GM12878 (cell line): ENCODE measurements around the gene RCHY1. TPM values are rescaled to one million over a fixed set of nuclear protein-coding genes. Genes with fewer than 3 reads are reported as not detected.

Experiments
- BHLHE40 ChIP-seq, 2 experiments: fragments of 450-650 bp in 1 of 2; IDR thresholded peaks; 2 replicates each; pipeline ENCODE4 v1.6.1; 2011 to 2017; ENCODE audit warnings: low read depth in 2 of 2, borderline replicate concordance in 1 of 2, improper control_type of control experiment in 1 of 2, low read length in 1 of 2, mild to moderate bottlenecking in 1 of 2
- CBX3 ChIP-seq: fragments of 200-600 bp; sonication (generic); IDR thresholded peaks from 2 replicates; pipeline ENCODE4 v1.6.1; 2016; ENCODE audit warnings: low read depth, borderline replicate concordance
- DPF2 ChIP-seq: fragments of 450-650 bp; IDR thresholded peaks from 2 replicates; pipeline ENCODE4 v1.6.1; 2017; ENCODE audit warnings: mild to moderate bottlenecking
- MEF2B ChIP-seq: fragments of 450-650 bp; IDR thresholded peaks from 2 replicates; pipeline ENCODE4 v1.6.1; 2018; ENCODE audit warnings: mild to moderate bottlenecking, moderate library complexity; ENCODE audit not compliant: partially characterized antibody, poor library complexity, severe bottlenecking
- RAD21 ChIP-seq: IDR thresholded peaks from 2 replicates; pipeline ENCODE4 v1.6.1; 2011; ENCODE audit warnings: mild to moderate bottlenecking, low read depth, low read length, moderate library complexity; ENCODE audit not compliant: insufficient read depth
- SRF ChIP-seq, 2 experiments: IDR thresholded peaks; 2 replicates each; pipeline ENCODE4 v1.6.1; 2011; ENCODE audit warnings: low read depth in 2 of 2, low read length in 2 of 2, mild to moderate bottlenecking in 1 of 2, moderate library complexity in 1 of 2
- TBL1XR1 ChIP-seq: IDR thresholded peaks from 2 replicates; pipeline ENCODE4 v1.6.1; 2012; ENCODE audit warnings: low read depth, low read length, improper control_type of control experiment
- ZNF274 ChIP-seq: IDR thresholded peaks from one replicate; pipeline ENCODE4 v1.8.0; 2011; ENCODE audit not compliant: insufficient read length, insufficient read depth
- polyA plus RNA-seq, 11 experiments: library from polyadenylated mRNA; depleted of rRNA in 4 of 11; unstranded in 6 of 11; stranded (reverse) in 5 of 11; fragments of >200 nt; fragmentation: Nextera tagmentation in 4 of 11; fragmentation: Illumina TruSeq in 1 of 11; extraction: Ambion mirVana in 4 of 11; extraction: Trizol in 1 of 11; gene quantifications; 1 replicate in 1 of 11; 2 replicates in 10 of 11; pipeline versions ENCODE4 v1.2.1 to v1.2.3, GENCODE V29; 2011 to 2016; ENCODE audit warnings: inconsistent platforms in 2 of 11, missing spikeins in 2 of 11, low read depth in 1 of 11
- total RNA-seq, 4 experiments: library from RNA; depleted of rRNA in 3 of 4; stranded (reverse); fragments of >200 nt in 3 of 4; fragmentation: Illumina TruSeq in 1 of 4; extraction: Trizol in 1 of 4; gene quantifications; 2 replicates each; pipeline versions ENCODE4 v1.2.1 to v1.2.3, GENCODE V29; 2013 to 2021
- TF ChIP-seq, protein P1 (sequence below): fragments of 450-650 bp; IDR thresholded peaks from 2 replicates; pipeline ENCODE4 v1.6.1; 2017; ENCODE audit warnings: mild to moderate bottlenecking, moderate library complexity
- TF ChIP-seq, protein P2 (sequence below): IDR thresholded peaks from 2 replicates; pipeline ENCODE4 v1.6.1; 2012; ENCODE audit warnings: low read depth, low read length, improper control_type of control experiment
- TF ChIP-seq, protein P3 (sequence below): fragments of 450-650 bp; IDR thresholded peaks from 2 replicates; pipeline ENCODE4 v1.6.1; 2018; ENCODE audit warnings: mild to moderate bottlenecking, low read depth, moderate library complexity; ENCODE audit not compliant: partially characterized antibody
- TF ChIP-seq, protein P4 (sequence below): fragments of 450-650 bp; IDR thresholded peaks from 2 replicates; pipeline ENCODE4 v1.6.1; 2017; ENCODE audit warnings: mild to moderate bottlenecking, moderate library complexity
- TF ChIP-seq, protein P5 (sequence below): fragments of 450-650 bp; IDR thresholded peaks from 2 replicates; pipeline ENCODE4 v1.6.1; 2017; ENCODE audit warnings: low read depth, mild to moderate bottlenecking, moderate library complexity

The RCHY1 gene
- total and polyA plus RNA-seq, 10 of the 15 experiments (the other 5 are each of a cell fraction or from before 2014, with no cell fraction given): 12.0 to 50.6 (median 26.4) TPM

DNA sequence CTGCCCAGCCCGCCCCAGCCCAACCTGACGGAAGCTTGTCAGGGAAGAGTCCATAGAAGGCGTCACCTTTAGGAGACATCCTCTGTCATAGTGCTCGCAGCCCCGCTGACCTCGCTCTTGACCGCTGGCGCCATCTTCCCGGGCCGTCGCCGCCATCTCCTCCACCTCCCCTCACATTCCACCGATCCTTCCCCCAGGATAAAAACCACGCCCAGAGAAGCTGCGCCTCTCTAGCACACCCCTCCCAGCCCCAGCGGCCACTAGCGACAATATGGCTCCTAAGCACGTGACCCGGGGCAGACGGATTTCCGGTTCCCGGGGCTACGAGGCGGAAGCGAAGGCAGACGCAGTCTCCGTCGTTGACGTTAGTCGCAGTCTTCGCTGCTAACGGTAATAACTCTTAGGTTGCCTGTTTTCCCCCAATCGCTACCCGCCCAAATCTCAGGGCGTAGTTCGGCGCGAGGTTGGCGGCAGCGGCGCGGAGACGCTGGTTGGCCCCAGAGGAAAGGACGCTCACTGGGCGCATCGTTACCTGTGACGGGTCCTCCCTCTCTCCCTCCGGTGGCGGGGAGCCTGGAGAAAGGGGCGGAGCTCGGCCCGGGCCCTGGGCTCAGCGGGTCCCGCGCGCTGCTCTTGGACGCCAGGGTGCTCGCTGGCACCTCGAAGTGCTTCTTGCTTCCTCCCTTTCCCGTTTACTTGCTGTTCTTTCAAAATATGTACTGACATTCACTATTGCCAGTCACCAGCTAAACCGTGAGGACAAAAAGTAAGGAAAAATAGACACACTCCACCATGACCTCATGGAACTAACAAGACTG lies at the start of gene RCHY1, which contains the start of gene THAP6 (continued):
- TF ChIP-seq, protein P1, sequence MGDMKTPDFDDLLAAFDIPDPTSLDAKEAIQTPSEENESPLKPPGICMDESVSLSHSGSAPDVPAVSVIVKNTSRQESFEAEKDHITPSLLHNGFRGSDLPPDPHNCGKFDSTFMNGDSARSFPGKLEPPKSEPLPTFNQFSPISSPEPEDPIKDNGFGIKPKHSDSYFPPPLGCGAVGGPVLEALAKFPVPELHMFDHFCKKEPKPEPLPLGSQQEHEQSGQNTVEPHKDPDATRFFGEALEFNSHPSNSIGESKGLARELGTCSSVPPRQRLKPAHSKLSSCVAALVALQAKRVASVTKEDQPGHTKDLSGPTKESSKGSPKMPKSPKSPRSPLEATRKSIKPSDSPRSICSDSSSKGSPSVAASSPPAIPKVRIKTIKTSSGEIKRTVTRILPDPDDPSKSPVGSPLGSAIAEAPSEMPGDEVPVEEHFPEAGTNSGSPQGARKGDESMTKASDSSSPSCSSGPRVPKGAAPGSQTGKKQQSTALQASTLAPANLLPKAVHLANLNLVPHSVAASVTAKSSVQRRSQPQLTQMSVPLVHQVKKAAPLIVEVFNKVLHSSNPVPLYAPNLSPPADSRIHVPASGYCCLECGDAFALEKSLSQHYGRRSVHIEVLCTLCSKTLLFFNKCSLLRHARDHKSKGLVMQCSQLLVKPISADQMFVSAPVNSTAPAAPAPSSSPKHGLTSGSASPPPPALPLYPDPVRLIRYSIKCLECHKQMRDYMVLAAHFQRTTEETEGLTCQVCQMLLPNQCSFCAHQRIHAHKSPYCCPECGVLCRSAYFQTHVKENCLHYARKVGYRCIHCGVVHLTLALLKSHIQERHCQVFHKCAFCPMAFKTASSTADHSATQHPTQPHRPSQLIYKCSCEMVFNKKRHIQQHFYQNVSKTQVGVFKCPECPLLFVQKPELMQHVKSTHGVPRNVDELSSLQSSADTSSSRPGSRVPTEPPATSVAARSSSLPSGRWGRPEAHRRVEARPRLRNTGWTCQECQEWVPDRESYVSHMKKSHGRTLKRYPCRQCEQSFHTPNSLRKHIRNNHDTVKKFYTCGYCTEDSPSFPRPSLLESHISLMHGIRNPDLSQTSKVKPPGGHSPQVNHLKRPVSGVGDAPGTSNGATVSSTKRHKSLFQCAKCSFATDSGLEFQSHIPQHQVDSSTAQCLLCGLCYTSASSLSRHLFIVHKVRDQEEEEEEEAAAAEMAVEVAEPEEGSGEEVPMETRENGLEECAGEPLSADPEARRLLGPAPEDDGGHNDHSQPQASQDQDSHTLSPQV: no peak
- TF ChIP-seq, protein P2, sequence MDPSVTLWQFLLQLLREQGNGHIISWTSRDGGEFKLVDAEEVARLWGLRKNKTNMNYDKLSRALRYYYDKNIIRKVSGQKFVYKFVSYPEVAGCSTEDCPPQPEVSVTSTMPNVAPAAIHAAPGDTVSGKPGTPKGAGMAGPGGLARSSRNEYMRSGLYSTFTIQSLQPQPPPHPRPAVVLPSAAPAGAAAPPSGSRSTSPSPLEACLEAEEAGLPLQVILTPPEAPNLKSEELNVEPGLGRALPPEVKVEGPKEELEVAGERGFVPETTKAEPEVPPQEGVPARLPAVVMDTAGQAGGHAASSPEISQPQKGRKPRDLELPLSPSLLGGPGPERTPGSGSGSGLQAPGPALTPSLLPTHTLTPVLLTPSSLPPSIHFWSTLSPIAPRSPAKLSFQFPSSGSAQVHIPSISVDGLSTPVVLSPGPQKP: peak; percentile 72; the same call in 1 of the 2 replicates
- TF ChIP-seq, protein P3, sequence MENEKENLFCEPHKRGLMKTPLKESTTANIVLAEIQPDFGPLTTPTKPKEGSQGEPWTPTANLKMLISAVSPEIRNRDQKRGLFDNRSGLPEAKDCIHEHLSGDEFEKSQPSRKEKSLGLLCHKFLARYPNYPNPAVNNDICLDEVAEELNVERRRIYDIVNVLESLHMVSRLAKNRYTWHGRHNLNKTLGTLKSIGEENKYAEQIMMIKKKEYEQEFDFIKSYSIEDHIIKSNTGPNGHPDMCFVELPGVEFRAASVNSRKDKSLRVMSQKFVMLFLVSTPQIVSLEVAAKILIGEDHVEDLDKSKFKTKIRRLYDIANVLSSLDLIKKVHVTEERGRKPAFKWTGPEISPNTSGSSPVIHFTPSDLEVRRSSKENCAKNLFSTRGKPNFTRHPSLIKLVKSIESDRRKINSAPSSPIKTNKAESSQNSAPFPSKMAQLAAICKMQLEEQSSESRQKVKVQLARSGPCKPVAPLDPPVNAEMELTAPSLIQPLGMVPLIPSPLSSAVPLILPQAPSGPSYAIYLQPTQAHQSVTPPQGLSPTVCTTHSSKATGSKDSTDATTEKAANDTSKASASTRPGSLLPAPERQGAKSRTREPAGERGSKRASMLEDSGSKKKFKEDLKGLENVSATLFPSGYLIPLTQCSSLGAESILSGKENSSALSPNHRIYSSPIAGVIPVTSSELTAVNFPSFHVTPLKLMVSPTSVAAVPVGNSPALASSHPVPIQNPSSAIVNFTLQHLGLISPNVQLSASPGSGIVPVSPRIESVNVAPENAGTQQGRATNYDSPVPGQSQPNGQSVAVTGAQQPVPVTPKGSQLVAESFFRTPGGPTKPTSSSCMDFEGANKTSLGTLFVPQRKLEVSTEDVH: peak; percentile 86
- TF ChIP-seq DPF2 (peak; percentile 65), SRF (IDR thresholded peaks at IDR 0.05; ENCODE audit: low read depth in 2 of 2, low read length in 2 of 2) (peak; percentile 56 to 61; a peak in 1 of 4 replicates), MEF2B (no peak), TBL1XR1 (no peak), CBX3 (no peak), RAD21 (no peak), ZNF274 (no peak), BHLHE40 (IDR thresholded peaks at IDR 0.05; ENCODE audit: borderline replicate concordance in 1 of 2, low read depth in 2 of 2, low read length in 1 of 2) (peak; percentile 93 to 97)
- TF ChIP-seq, protein P4, sequence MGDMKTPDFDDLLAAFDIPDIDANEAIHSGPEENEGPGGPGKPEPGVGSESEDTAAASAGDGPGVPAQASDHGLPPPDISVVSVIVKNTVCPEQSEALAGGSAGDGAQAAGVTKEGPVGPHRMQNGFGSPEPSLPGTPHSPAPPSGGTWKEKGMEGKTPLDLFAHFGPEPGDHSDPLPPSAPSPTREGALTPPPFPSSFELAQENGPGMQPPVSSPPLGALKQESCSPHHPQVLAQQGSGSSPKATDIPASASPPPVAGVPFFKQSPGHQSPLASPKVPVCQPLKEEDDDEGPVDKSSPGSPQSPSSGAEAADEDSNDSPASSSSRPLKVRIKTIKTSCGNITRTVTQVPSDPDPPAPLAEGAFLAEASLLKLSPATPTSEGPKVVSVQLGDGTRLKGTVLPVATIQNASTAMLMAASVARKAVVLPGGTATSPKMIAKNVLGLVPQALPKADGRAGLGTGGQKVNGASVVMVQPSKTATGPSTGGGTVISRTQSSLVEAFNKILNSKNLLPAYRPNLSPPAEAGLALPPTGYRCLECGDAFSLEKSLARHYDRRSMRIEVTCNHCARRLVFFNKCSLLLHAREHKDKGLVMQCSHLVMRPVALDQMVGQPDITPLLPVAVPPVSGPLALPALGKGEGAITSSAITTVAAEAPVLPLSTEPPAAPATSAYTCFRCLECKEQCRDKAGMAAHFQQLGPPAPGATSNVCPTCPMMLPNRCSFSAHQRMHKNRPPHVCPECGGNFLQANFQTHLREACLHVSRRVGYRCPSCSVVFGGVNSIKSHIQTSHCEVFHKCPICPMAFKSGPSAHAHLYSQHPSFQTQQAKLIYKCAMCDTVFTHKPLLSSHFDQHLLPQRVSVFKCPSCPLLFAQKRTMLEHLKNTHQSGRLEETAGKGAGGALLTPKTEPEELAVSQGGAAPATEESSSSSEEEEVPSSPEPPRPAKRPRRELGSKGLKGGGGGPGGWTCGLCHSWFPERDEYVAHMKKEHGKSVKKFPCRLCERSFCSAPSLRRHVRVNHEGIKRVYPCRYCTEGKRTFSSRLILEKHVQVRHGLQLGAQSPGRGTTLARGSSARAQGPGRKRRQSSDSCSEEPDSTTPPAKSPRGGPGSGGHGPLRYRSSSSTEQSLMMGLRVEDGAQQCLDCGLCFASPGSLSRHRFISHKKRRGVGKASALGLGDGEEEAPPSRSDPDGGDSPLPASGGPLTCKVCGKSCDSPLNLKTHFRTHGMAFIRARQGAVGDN: no peak; the same call in 1 of the 2 replicates
- TF ChIP-seq, protein P5, sequence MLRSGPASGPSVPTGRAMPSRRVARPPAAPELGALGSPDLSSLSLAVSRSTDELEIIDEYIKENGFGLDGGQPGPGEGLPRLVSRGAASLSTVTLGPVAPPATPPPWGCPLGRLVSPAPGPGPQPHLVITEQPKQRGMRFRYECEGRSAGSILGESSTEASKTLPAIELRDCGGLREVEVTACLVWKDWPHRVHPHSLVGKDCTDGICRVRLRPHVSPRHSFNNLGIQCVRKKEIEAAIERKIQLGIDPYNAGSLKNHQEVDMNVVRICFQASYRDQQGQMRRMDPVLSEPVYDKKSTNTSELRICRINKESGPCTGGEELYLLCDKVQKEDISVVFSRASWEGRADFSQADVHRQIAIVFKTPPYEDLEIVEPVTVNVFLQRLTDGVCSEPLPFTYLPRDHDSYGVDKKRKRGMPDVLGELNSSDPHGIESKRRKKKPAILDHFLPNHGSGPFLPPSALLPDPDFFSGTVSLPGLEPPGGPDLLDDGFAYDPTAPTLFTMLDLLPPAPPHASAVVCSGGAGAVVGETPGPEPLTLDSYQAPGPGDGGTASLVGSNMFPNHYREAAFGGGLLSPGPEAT: peak; percentile 87
